ENCODE measurements around the gene BEST3.

BEST3 gene

DNA sequence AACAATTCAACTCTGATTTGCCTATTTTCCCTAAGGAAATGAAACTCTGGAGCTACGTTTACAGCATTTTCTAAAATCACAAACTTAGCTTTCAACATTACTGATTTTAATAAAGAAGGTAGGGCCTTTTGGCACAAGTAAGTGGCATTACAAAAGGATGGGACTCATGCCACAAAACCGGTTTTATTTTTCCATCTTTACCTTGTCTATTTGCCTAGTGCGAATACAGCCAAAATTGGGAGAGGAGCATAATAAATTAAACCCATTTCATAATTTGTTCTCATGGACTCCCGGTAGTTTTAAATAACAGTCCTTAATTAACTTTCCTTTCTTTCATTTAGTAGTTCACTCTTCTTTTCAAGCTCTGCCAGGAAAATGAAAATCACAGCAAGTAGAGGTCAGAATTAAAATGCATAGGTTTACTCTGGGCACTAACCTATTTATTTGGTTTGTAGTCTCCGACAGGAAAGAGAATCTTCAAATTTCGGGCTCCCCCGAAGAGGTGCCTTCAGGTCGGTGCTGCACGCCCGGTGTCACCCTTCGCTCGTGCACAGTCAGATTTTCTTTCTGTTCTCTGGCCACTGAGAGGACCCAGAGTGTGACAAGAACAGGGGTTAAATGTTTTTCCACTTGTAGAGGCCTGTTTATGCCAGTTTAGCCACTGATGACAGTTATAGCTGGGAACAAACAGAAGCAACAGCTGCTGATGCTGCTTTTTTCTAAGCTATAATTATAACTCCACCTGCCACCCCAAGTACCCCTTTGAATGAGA lies at the start of gene BEST3:
Gene BEST3 (minus strand): TSS at position 535 of the 772 bp plus-strand sequence. CDS start 1,505 bp downstream, outside the sequence.
- no peak for DNase-seq

DNA sequence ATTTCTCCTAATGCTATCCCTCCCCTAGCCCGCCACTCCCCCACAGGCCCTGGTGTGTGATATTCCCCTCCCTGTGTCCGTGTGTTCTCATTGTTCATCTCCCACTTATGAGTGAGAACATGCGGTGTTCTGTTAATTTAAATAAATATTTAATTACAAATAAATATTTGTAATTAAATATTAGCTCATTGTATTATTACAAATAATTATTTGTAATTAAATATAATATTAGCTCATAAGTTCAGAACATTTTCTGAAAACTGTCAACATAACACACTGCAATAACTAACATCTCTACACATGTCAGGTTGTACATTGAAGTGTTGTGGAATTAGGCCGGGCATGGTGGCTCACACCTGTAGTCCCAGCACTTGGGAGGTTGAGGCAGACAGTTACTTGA lies 45.0 kb upstream of the BEST3 start:
- no peak for DNase-seq

DNA sequence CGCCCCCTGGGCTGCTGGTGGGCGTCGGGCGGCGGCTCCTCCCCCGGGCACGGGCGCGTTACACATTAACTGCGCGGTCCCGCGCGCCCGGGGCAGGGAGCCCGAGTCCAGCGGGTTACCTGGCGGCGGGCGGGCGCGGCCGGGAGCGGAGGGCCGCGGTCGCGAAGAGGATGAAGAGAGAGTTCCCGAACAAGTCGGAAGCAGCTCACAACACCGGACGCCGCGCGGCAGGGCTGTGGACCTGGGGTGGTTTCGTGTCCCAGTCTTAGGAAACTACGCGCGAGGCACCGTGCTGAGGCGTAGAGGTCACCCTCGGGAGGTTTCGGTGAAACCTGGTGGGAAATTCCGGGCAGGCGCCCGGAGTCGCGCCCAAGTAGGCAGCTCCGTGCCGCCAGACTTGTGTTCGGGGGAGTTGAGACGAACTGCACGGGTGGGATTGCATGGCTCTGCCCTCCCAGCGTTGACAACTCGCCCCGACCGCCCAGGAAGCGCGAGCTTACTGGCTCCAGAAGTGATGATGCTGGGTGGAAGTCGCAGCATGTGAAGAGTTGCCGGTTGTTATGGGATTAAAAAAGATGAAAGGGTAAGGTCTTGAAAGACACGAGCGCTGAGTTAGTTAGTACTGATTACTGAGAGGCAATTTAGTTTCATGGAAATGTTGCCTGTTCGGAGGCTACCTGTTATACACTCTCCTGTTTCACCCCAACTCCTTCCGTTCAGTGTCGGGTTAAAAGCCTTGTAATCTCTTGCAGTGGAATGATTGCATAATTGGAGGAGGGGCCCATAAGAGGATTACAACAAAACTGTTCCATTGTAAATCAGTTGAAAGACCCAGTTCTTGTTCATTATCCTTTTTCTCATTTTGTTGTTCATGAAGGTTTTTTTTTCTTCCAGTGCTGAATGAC lies 40.4 kb upstream of the BEST3 start:
- DNase-seq = peak; percentile 60

DNA sequence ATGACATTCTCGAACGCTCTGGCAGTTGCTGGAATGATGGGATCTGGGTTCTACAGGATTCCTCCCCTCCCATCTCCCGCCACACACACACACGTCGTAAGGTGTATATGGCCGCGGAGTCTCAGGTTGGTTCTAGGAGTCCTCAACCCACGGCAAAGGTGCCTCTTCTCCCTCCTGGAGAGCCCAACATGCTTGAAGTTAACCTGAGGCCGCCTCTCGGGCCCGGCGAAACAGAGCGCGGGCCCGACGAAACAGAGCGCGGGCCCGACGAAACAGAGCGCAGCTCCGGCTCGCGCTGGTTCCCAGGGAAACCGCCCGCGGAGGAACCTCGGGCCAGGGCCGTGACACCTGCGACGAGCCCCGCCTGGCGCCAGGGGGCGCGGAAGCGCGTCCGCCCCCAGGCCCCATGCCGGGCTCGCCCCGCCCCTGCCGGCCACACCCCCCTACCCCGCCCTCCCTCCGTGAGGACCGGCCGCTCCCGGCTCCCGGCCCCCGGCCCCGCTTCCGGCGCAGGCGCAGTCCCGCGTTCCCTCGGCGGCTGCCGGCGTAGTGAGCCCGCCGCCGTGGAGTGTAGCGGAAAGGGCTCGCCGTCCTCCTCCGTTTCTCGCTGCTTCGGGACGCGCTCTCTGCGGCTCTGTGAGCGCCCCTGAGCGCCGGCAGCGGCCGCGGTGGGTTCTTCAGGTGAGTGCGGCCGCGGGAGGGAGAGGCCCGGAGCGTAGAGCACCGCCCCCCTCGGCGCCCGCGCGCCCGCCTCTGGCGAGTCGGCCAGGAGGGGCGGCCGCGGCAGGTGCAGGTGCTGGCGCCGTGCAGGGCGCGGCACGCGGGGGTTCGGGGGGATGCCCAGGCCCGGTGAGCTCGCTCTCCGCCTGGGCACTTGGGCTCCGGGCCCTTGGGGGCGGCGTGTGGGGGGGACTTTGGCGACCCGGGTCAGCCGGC lies 39.5 kb upstream of the BEST3 start, which contains the start of gene RAB3IP:
Gene RAB3IP (plus strand): TSS at position 510 of the 936 bp plus-strand sequence. CDS start 16,549 bp downstream, outside the sequence.
- peak; percentile 93 for DNase-seq

DNA sequence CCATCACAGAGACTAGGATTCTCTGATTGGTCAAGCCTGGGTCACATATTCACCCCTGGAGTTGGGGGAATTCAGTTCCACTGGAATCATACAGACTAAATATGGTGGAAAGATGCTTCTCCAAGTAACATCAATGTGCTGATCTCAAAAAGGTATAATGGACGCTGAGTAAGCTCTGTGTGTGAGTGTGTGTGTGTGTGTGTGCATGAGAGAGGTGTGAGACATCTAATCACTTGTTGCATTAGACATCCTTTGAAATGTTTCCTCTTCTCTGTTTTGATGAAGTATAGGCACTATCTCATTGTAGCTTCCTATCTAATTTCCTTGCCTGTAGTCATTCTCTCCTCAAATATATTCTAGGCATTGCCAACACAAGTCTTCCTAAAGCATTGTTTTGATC lies 34.5 kb upstream of the BEST3 start:
- DNase-seq = no peak

DNA sequence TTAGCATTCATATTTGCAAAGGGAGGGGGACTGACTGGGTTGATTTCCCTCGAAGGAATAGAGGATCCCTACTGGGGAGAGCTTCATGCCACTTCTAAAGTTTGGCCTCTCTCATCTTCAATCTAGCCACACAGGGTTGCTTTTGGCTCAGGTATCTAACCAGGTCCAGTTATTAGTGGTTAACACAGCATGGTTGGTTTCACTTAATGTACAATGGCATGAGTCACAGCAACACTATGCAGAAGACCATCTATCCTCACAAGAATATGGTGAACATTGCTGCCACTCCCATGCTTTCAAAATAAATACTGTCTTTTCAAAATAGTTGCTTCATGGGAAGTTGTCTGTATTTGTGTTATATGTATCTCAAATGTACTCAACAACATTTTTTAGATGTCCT lies 33.0 kb upstream of the BEST3 start:
- no peak for DNase-seq

DNA sequence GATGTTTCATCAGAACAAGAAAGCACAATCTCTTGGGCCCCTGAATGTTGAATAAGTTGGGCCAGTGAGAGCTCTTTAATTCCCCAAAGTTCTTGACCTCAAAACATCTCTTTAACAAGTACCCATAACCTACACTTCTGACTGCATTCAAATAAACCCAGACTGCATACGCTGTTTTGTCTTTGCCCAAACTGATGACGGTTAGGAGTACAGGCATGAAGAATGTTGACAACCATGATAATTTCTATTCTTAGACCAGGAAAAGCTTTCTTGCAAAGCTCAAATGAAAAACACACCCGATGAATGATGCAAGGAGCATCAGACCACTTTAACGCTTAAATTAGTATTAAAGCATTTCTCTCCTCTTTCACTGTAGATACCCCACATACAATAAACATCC lies 27.8 kb upstream of the BEST3 start:
- DNase-seq = no peak

DNA sequence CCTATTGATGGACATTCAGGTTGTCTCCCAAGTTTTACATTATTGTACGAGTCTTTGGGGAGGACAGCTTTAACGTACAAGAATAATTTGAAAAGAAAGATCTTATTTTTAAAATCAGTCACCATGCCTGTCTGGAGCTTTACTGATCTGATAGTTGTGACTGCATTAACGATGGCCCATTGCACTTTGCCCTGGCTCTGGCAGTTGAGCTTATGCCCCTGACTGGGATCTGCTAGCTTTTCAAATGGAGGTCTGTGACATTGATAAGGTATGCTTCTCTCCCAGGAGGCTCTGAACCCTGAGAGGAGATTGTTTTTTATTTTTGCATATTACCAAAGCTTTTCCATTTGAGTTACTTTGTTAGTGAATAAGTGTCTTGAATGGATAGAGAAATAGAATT lies 21.6 kb upstream of the BEST3 start:
- no peak for DNase-seq

DNA sequence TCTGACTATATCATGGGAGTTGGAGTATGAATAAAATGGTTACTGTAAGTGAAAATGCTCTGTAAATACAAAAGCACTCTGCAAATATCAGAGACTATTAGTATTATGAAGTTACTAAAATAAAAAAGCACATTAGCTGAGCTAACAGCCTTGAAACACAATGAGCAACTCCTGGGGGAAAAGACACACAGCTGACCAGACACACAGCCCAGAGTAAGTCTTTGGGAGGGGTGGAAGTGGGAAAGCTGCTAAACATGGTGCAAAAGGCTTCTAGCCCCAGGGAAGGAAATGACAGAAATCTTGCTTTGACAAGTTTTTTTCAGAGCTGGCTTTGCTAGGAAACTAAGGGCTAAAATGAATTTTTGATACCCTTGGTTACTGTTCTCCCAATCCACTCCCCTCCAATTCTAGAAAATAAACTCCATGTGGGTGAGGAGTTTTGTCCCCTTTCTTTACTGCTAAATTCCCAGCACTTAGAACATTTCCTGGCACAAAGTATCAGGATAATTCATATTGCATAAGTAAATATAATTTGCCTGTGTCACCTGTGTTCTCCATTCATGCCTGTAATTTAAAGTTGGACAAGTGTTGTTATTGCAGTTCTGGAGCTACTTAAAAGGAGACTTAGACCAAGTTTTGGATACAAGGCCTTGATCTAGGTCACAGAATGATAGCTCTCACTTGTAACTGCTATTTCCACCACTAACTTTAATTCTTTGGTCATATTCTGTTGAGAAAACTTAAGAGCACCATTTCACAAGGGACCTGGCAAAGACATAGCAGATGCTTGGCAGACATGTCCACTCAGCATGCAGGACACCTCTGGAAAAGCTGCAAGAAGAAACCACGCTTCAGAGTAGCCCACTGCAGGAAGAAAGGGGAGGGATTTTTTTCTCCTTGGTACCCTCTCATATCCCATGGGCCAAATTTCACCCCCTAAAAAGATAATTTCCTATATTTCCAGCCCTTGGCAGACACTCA lies 20.5 kb upstream of the BEST3 start:
- DNase-seq = no peak

DNA sequence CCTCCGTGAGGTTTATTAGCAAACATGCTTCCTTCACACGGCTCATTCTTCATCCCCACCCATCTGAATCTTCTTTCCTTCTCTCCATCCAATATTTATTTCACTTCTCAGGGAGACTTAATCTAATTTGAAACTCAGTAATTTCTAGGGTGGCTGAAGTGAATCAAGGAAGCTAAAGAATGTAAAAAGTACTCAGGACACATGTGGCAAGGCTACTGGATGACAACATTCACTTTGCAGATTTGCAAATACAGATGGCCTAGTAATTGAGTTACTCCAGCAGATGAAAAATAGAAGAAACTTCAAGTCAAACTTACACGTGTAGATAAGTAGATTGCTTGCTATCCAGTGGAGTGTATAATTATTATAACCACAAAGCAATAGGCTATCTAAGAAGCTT lies 15.4 kb upstream of the BEST3 start:
- no peak for DNase-seq

DNA sequence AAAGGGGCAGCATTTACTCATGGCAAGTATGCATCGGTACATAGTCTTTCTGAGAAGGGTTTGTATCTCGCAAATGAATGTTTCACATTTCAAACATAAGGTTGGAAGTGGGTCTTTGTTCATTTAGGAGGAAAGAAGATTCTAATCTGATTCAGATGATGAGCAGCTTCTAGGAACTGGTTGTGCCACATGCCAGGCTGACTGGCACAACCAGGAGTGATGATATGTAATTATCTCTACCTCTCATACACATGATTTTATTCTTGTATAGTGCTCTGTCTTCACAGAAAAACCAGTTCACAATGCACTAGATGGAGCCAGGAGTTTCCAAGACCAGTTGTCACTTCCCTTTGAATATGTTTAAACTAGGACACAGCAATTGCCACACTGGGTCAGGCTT lies 13.7 kb upstream of the BEST3 start:
- no peak for DNase-seq

DNA sequence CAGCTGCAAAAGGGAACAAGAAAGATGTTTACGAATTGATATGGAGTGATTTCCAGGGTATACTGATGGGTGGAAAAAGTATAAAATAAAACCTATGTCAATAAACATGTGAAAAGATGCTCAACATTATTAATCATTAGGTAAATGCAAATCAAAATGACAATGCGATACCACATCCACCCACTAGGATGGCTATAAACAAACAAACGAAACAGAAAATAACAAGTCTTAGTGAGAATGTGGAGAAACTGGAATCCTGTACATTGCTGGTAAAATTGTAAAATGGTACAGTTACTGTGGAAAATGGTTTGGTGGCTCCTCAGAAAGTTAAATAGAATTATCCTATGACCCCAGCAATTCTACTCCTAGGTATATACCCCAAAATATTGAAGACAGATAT lies 9.5 kb upstream of the BEST3 start:
- DNase-seq = no peak

DNA sequence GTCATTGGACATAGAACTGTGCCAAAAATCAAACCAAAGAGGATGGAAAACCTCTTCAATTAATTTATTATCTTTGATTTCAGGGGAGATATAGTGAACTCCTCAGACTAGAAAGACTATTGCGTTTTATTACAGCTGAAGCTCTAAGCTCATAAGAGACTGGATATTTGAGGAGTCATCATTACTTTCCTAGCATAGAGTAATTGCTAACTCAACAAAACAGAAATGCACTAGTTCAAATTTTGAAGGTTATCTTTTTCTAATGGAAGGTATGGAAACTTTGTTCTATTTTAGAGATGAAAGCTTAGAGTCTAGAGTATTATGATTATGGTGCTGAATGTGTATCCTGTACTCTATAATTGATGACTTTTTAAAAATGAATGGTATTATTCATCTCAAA lies 5.3 kb upstream of the BEST3 start:
- no peak for DNase-seq

DNA sequence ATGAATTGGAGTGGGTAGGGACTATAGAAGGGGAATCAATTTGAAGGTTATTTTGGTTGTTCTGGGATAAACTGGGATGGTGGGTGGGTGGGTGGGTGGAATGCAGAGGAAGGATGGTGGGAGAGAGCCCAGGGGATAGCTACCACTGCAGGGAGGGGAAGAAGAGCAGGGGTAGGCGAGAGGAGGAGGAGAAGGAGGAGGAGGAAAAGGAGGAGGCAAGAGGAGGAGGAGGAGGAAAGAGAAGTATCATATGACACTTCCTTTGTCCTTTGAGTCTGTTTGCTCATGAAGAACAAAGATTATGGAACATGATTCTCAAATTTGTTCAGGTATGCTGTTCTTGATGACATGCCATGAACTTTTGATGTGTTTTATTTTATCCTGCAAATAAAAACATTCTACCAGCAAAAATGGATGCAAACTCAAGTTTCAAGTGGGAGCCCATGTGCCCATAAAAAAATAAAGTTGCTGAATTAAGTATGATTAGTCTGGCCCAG lies 4.1 kb upstream of the BEST3 start:
- no peak for DNase-seq

DNA sequence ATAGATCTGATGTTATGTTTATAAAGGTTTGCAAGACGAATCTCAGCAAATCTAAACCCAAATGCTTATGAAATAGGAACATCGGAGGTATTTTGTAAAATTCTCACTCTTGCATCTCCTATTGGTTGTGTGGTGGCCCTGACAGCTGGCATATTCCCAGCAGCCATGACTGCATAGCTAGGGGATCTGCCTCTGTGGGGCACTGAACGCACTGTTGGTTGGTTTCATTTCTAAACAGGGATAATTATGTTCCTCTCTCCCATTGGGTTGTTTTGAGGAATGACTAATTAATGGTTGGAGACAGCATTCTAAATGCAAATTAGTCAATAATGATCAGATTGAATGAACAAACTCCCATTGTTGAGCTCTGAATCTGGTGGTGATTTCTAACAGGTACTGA lies 2.7 kb upstream of the BEST3 start:
- no peak for DNase-seq

DNA sequence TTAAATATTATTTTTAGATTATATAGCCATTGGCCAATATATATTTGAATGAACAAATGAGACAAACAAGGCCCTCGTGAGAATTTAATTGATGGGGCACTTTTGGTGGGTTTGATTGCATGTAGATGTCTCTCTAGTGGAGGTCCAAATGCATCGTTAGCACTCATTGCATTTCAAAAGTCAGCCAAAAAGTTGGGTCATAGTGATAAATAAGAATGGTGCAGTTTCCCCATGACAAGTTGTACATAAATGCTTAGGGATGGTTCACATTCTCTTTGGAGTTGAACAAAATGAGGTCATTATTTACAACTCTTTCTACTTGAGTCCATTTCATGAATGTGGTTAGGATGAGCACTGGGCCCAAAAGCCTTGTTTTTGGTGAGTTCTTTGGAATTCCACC lies 1.0 kb downstream of the BEST3 start:
- DNase-seq = no peak

DNA sequence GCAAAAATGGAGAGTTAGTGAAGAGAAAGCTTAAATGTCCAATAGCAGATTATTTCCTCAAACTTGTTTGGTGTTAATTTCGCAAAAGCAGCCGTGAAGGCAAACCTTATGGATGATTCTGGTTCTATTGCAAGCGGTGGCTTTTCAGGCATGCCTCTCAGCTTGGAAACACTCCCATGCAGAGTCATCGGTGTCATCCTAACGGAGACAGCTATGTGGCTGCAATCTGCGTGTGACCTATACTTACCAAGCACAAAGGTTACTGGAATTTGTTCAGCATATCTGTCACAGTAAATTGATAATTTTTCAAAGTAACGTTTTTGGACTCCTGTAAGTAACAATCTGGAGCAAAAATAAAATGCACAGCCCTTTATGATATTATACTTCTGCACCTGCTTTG lies 5.0 kb downstream of the BEST3 start:
- DNase-seq = no peak

DNA sequence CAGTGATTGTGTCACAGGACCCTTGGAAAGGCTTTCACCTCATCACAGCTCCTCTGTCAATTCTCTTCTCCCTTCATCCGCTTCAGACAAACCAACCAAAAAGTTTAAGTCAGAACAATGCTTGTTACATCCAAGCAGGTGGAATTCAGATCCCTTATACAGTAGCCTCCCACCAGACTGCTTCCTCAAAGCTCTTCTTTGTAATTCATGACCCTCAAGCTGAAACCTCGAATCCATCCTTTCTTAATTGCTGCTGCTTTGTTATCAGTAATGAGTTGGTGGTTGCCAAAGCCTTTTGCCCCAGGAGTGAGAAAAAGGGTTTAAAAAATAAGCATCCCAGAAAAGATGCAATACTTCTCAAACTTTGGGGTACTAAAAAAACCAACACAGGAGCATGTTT lies 9.5 kb downstream of the BEST3 start:
- no peak for DNase-seq

DNA sequence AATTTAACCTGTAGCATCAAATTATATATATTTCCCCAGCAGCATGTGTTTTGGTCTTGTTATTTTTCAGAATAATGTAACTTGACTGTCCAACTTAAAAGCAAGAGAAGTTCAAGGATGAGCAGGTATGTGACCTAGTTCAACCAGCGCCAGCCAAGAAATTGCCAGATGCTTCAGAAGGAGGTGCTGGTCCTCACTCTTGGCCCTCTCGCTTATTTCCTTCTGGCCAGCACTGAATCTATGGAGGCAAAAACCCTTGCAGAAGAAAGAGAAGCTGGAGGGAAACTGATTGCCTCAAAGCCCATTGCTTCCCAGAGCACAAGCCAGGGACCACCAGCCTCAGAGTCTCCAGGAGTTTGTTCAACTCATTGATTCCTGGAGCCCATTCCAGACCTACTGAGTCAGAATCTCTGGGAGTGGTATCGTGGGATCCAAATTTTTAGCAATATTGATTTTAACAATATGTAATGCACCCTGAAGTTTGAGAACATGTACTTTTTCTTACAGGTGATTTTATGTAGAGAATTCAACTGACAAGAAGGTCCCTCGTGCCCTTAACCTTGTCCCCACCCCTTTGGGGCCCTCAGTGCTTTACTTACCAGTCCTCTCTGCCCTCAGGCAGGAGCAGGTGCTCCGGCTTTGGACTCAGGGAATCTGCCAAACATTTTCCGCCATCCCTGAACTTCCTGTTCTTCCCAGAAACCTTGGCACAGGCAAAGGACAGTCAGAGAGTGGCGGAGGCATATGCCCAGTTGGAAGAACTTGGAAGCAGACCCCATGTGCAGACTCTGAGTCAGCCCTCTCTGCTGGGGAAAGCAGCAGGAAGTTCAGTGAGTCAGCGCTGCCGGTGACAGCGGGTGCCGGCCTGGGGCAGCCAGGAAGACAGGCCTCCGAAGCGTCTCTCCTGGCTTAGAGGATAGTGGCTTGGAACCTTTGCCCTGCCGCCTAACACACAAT lies 10.4 kb downstream of the BEST3 start:
- peak; percentile 51 for DNase-seq

DNA sequence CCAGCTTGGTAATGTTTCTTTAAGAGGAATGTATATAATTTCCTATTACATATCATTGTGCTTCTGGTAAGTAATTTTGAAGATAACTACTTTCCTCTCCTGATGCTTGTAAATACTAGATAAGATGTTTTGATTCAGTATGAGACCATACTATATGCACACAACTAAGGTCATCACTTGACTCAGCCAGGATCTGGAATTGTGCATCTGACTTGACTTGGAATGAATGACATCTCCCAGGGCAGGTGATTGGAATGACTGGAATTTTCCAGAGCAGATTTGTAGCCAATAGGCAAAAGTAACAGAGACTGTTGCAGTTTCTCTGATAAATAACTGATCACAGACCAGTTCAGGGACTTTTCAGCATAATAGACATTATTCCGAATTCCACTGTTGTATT lies 11.1 kb downstream of the BEST3 start:
- no peak for DNase-seq

Measured in activated CD4-positive, alpha-beta T cell treated with anti-CD3 and anti-CD28 coated beads, Interleukin-2, amount 50 U/mL, for 16 hours (primary cell).